ENCODE results near the gene LITAFD.
"Not testable (repeated sequence)": the region's sequence is repeated elsewhere in the genome, so short reads cannot be mapped to it uniquely, and the experiment has no call there.

The LITAFD gene

GRCh38 chr16:8894736-8895334 lies 12.7 kb downstream of the LITAFD start:
- no peak for DNase-seq

GRCh38 chr16:8898660-8899318 lies 16.6 kb downstream of the LITAFD start:
- no peak for DNase-seq

GRCh38 chr16:8899709-8900317 lies 17.7 kb downstream of the LITAFD start:
- DNase-seq: no peak

- no peak for DNase-seq
Observed at GRCh38 chr16:8900343-8900742, 18.2 kb downstream of the LITAFD start.

- DNase-seq: no peak
Observed at GRCh38 chr16:8901320-8901861, 19.2 kb downstream of the LITAFD start.

- no peak for DNase-seq
Observed at GRCh38 chr16:8903004-8903403, 20.9 kb downstream of the LITAFD start.

GRCh38 chr16:8904018-8904430 lies 21.9 kb downstream of the LITAFD start:
- no peak for DNase-seq

GRCh38 chr16:8905168-8905762 lies 23.1 kb downstream of the LITAFD start:
- DNase-seq: peak; percentile 24

- DNase-seq: no peak
Observed at GRCh38 chr16:8905795-8906591, 23.8 kb downstream of the LITAFD start.

GRCh38 chr16:8907096-8907495 lies 24.9 kb downstream of the LITAFD start:
- DNase-seq: no peak

- peak; percentile 33 for DNase-seq
Observed at GRCh38 chr16:8908810-8909468, 26.8 kb downstream of the LITAFD start.

GRCh38 chr16:8910811-8911210 lies 28.7 kb downstream of the LITAFD start:
- DNase-seq: no peak

GRCh38 chr16:8912793-8913192 lies 30.6 kb downstream of the LITAFD start:
- DNase-seq: no peak

- no peak for DNase-seq
Observed at GRCh38 chr16:8914098-8914497, 31.9 kb downstream of the LITAFD start.

GRCh38 chr16:8915722-8916301 lies 33.7 kb downstream of the LITAFD start:
- no peak for DNase-seq

- no peak for DNase-seq
Observed at GRCh38 chr16:8916541-8917225, 34.5 kb downstream of the LITAFD start.

- not testable (repeated sequence) for DNase-seq
Observed at GRCh38 chr16:8917336-8917735, 35.2 kb downstream of the LITAFD start.

GRCh38 chr16:8919089-8919933 lies 37.2 kb downstream of the LITAFD start:
- DNase-seq: no peak

GRCh38 chr16:8919934-8920462 lies 37.8 kb downstream of the LITAFD start:
- no peak for DNase-seq

Measured in inflammatory macrophage treated with lipopolysaccharide for 4 hours (primary cell).